GM23338 (cell line): ENCODE measurements around the gene NCOR2. TPM values are rescaled to one million over a fixed set of nuclear protein-coding genes. Genes with fewer than 3 reads are reported as not detected.

ENCODE experiments used
- CREB1 ChIP-seq: fragments of 250-450 bp; sonication (Bioruptor Pico); IDR thresholded peaks from 2 replicates; pipeline ENCODE4 v1.5.0; 2020; ENCODE audit warnings: low read depth, mild to moderate bottlenecking, moderate library complexity
- EZH2 ChIP-seq: fragments of 200-600 bp; sonication (generic); IDR thresholded peaks from one replicate; pipeline ENCODE4 v1.8.0; 2017; ENCODE audit warnings: antibody characterized with exemption, mild to moderate bottlenecking, low read depth; ENCODE audit not compliant: unreplicated experiment
- EZH2phosphoT487 ChIP-seq: fragments of 200-600 bp; sonication (generic); IDR thresholded peaks from one replicate; pipeline ENCODE4 v1.8.1; 2018; ENCODE audit warnings: antibody characterized with exemption; ENCODE audit not compliant: unreplicated experiment
- JUNB ChIP-seq: IDR thresholded peaks from one replicate; pipeline ENCODE4 v1.6.1; 2016; ENCODE audit warnings: antibody characterized with exemption; ENCODE audit not compliant: unreplicated experiment
- REST ChIP-seq: IDR thresholded peaks from one replicate; pipeline ENCODE4 v1.6.1; 2018; ENCODE audit warnings: antibody characterized with exemption; ENCODE audit not compliant: unreplicated experiment
- ZNF462 ChIP-seq: fragments of 250-450 bp; sonication (Bioruptor Pico); IDR thresholded peaks from 2 replicates; pipeline ENCODE4 v1.5.0; 2020; ENCODE audit warnings: mild to moderate bottlenecking, moderate library complexity
- polyA plus RNA-seq: library from polyadenylated mRNA; unstranded; fragments of >200 nt; fragmentation: Nextera tagmentation; extraction: Ambion mirVana; gene quantifications from 2 replicates; pipeline ENCODE4 v1.2.1, GENCODE V29; 2016
- total RNA-seq: library from RNA; depleted of rRNA; stranded (reverse); fragments of >200 nt; shearing (Covaris generic); gene quantifications from 2 replicates; pipeline ENCODE4 v1.2.3, GENCODE V29; 2014

Gene NCOR2
- total and polyA plus RNA-seq, 2 experiments from 2014 or later, result 69.6 to 190 TPM

DNA sequence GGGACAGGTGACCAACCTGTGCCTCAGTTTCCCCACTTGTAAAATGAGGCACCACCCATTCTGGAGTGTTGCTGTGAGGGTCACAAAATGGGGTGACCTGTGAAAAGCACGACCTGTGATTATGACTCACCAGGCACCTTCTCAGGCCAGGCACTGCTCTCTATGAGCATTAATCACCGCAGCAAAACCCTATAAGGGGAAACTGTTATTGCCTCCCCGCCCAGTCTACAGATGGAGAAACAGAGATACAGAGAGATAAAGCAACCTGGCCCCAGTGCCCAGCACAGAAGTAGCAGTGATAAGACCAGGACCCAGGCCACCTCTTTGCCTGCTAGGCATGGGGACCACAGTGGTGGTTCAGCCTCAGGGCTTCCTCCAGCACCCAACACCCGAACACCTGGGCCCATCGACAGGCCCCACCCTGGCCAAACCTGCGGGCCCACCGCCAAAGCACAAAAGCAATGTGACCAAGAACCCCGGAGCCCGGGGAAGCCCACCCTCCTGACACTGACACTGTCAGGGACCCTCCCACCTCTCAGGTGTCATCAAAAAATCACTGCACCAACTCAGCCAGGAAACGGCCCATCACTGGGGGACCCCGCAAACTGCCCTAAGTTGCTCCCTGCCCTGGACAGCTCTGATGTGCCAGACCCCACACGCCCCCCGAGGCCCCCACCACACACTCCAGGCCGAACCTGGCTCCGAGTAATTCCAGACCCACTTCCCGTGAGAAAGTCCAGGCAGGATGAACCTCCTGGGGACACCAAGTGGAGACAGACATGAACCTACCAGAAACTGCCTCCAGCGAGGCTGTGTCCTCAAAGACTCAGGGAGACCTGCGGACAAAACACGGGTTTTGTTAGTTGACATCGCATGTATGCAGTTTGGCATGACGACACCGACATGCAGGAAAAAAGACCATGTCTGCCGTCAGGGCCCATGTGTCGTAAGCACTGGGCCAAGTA, 32.4 kb downstream of the NCOR2 start (continued):
- TF ChIP-seq ZNF462 (no peak), EZH2phosphoT487 (no peak), EZH2 (no peak), CREB1 (CRISPR knock-in tag) (no peak), REST (no peak), JUNB (no peak)
